Measurements from ENCODE around the gene MYL5. TPM values are rescaled to one million over a fixed set of nuclear protein-coding genes. Genes with fewer than 3 reads are reported as not detected.

The MYL5 gene
- total and polyA plus RNA-seq, 4 donors, result 2.4 to 5.0 (median 4.7) TPM

- H3K27ac ChIP-seq (ENCODE audit: low read depth in 1 of 2, low read length in 2 of 2), result no peak overlapping the region
- no peak for DNase-seq (ENCODE audit: low spot score)
- TF ChIP-seq FOXA2 (IDR thresholded peaks at IDR 0.05) (no peak), MAX (IDR thresholded peaks at IDR 0.05) (no peak), CTCF (IDR thresholded peaks at IDR 0.05; ENCODE audit: low read depth, low read length, missing input control) (no peak), SP1 (IDR thresholded peaks at IDR 0.05) (no peak), HNF4A (conservative IDR thresholded peaks at IDR 0.05) (no peak), ZBTB33 (IDR thresholded peaks at IDR 0.05) (no peak), TAF1 (conservative IDR thresholded peaks at IDR 0.05) (no peak), YY1 (IDR thresholded peaks at IDR 0.05) (no peak), RXRA (IDR thresholded peaks at IDR 0.05) (no peak)
- no peaks in the 10 kb centered on the region for H3K9me3 ChIP-seq (ENCODE audit: control insufficient read depth in 4 of 4, low read length in 3 of 4)
- H3K4me1 ChIP-seq (ENCODE audit: control insufficient read depth in 4 of 4, insufficient read depth in 4 of 4, low read length in 3 of 4), result no peaks in the 10 kb centered on the region
- no peak overlapping the region for H3K9ac ChIP-seq (ENCODE audit: low read depth in 1 of 2, low read length in 2 of 2)
- H3K27me3 ChIP-seq (ENCODE audit: control insufficient read depth in 4 of 4, insufficient read depth in 4 of 4, low read length in 3 of 4), result peaks cover 0 to 5% (median 1%) of the 10 kb centered on the region in 4 donors
- H3K36me3 ChIP-seq (ENCODE audit: control insufficient read depth in 4 of 4, insufficient read depth in 3 of 4, low read depth in 1 of 4, low read length in 3 of 4), result no peaks in the 10 kb centered on the region
- no peak overlapping the region for H3K4me3 ChIP-seq (ENCODE audit: low read depth in 1 of 3, low read length in 3 of 3)
- WGBS, result 91% methylated on average over 35 of the region's 35 CpGs
Measured at GRCh38 chr4:653080-653821, 21.1 kb upstream of the MYL5 start.

- Histone ChIP-seq H3K36me3 (ENCODE audit: control insufficient read depth in 4 of 4, insufficient read depth in 3 of 4, low read depth in 1 of 4, low read length in 3 of 4) (no peaks in the 10 kb centered on the region), H3K27ac (ENCODE audit: low read depth in 1 of 2, low read length in 2 of 2) (no peak overlapping the region), H3K9me3 (ENCODE audit: control insufficient read depth in 4 of 4, low read length in 3 of 4) (no peaks in the 10 kb centered on the region), H3K27me3 (ENCODE audit: control insufficient read depth in 4 of 4, insufficient read depth in 4 of 4, low read length in 3 of 4) (peaks cover 0 to 3% (median 1%) of the 10 kb centered on the region in 4 donors), H3K4me1 (ENCODE audit: control insufficient read depth in 4 of 4, insufficient read depth in 4 of 4, low read length in 3 of 4) (no peaks in the 10 kb centered on the region), H3K9ac (ENCODE audit: low read depth in 1 of 2, low read length in 2 of 2) (no peak overlapping the region), H3K4me3 (ENCODE audit: low read depth in 1 of 3, low read length in 3 of 3) (no peak overlapping the region)
- 89% methylated on average over 29 of the region's 29 CpGs for WGBS
- no peak for DNase-seq (ENCODE audit: low spot score)
- no peak for TF ChIP-seq RAD21 (IDR thresholded peaks at IDR 0.05)
- TF ChIP-seq MAX (IDR thresholded peaks at IDR 0.05), result no peak
- TF ChIP-seq NR2F2 (IDR thresholded peaks at IDR 0.05), result no peak
- TF ChIP-seq EGR1 (IDR thresholded peaks at IDR 0.05; ENCODE audit: low read depth in 2 of 2), result no peak
- TF ChIP-seq JUND (IDR thresholded peaks at IDR 0.05), result no peak
- TF ChIP-seq FOXA2 (IDR thresholded peaks at IDR 0.05), result no peak
- no peak for TF ChIP-seq ATF3 (IDR thresholded peaks at IDR 0.05)
- TF ChIP-seq TAF1 (conservative IDR thresholded peaks at IDR 0.05), result no peak
- no peak for TF ChIP-seq RXRA (IDR thresholded peaks at IDR 0.05)
- no peak for TF ChIP-seq SP1 (IDR thresholded peaks at IDR 0.05)
- TF ChIP-seq CTCF (IDR thresholded peaks at IDR 0.05; ENCODE audit: low read depth, low read length, missing input control), result no peak
- TF ChIP-seq FOXA1 (IDR thresholded peaks at IDR 0.05), result no peak
- no peak for TF ChIP-seq YY1 (IDR thresholded peaks at IDR 0.05)
- no peak for TF ChIP-seq HNF4A (conservative IDR thresholded peaks at IDR 0.05)
- no peak for TF ChIP-seq GABPA (IDR thresholded peaks at IDR 0.05 in 1 of 2, conservative IDR thresholded peaks at IDR 0.05 in 1 of 2)
- no peak for TF ChIP-seq REST (IDR thresholded peaks at IDR 0.05)
Measured at GRCh38 chr4:653831-654502, 20.4 kb upstream of the MYL5 start.

Measured in liver (tissue), 9 donors.